Hypothalamus (tissue), 51 donors: Measurements from ENCODE around the gene SLC6A18.
"Not testable (repeated sequence)": the region's sequence is repeated elsewhere in the genome, so short reads cannot be mapped to it uniquely, and the experiment has no call there.

Experiments
- DNase-seq, 51 donors: peaks; one replicate each; lab custom pipeline; 2025; lab: John Stamatoyannopoulos, UW

The SLC6A18 gene

GRCh38 chr5:1283729-1284041 lies 58.5 kb downstream of the SLC6A18 start:
- DNase-seq: not testable (repeated sequence)

- DNase-seq: not testable (repeated sequence)
These were observed 59.3 kb downstream of the SLC6A18 start for GRCh38 chr5:1284336-1284970.

GRCh38 chr5:1285141-1285540 lies 60.0 kb downstream of the SLC6A18 start:
- DNase-seq: no peak

GRCh38 chr5:1285883-1286291 lies 60.7 kb downstream of the SLC6A18 start:
- DNase-seq: no peak

GRCh38 chr5:1288439-1289335 lies 63.5 kb downstream of the SLC6A18 start:
- DNase-seq: no peak

- DNase-seq: not testable (repeated sequence)
These were observed 64.4 kb downstream of the SLC6A18 start for GRCh38 chr5:1289559-1289958.

GRCh38 chr5:1290956-1291355 lies 65.8 kb downstream of the SLC6A18 start:
- DNase-seq: not testable (repeated sequence)

- DNase-seq: no peak
These were observed 66.5 kb downstream of the SLC6A18 start for GRCh38 chr5:1291611-1292080.

GRCh38 chr5:1292139-1292538 lies 67.0 kb downstream of the SLC6A18 start:
- no peak for DNase-seq

- DNase-seq: no peak
These were observed 67.8 kb downstream of the SLC6A18 start for GRCh38 chr5:1292846-1293415.

- no peak for DNase-seq
These were observed 68.4 kb downstream of the SLC6A18 start for GRCh38 chr5:1293416-1294205.

- no peak for DNase-seq
These were observed 69.1 kb downstream of the SLC6A18 start for GRCh38 chr5:1294206-1294834.

- no peak for DNase-seq
These were observed 69.9 kb downstream of the SLC6A18 start, which contains the start of gene TERT for GRCh38 chr5:1294835-1295649. Gene TERT (minus strand): TSS chr5:1295068. CDS start chr5:1294989, 79 bp downstream.

GRCh38 chr5:1295650-1296037 lies 70.5 kb downstream of the SLC6A18 start:
- no peak for DNase-seq
